SK-N-SH (cell line): ENCODE measurements around the gene SMARCA1.

Experiments used
- CHD2 ChIP-seq: fragments of 150-350 bp; IDR thresholded peaks from 2 replicates; pipeline ENCODE4 v1.6.1; 2018; ENCODE audit warnings: low read length; ENCODE audit not compliant: partially characterized antibody
- EZH2phosphoT487 ChIP-seq: fragments of 200-600 bp; sonication (generic); IDR thresholded peaks from 2 replicates; pipeline ENCODE4 v1.6.1; 2017; ENCODE audit warnings: low read depth, mixed run types, mild to moderate bottlenecking, antibody characterized with exemption, moderate library complexity, borderline replicate concordance
- GABPA ChIP-seq: IDR thresholded peaks from 2 replicates; pipeline ENCODE4 v1.4.0; 2012; ENCODE audit warnings: low read depth, mild to moderate bottlenecking
- MXI1 ChIP-seq: IDR thresholded peaks from 2 replicates; pipeline ENCODE4 v1.6.1; 2012; ENCODE audit warnings: mild to moderate bottlenecking, low read depth, low read length, improper control_type of control experiment
- POLR2AphosphoS5 ChIP-seq: IDR thresholded peaks from 2 replicates; pipeline ENCODE4 v1.6.1; 2012; ENCODE audit warnings: low read depth, low read length
- RXRA ChIP-seq: IDR thresholded peaks from 2 replicates; pipeline ENCODE4 v1.4.0; 2012; ENCODE audit warnings: low read depth, mild to moderate bottlenecking, borderline replicate concordance
- TCF12 ChIP-seq: IDR thresholded peaks from 2 replicates; pipeline ENCODE4 v1.4.0; 2012
- YY1 ChIP-seq: IDR thresholded peaks from 2 replicates; pipeline ENCODE4 v1.4.0; 2012; ENCODE audit warnings: low read depth, mild to moderate bottlenecking
- TF ChIP-seq, protein P1 (sequence below): fragments of 150-350 bp; IDR thresholded peaks from 2 replicates; pipeline ENCODE4 v1.6.1; 2017; ENCODE audit warnings: antibody characterized with exemption, low read length, low read depth, borderline replicate concordance
- TF ChIP-seq, protein P2 (sequence below): fragments of 200-600 bp; sonication (generic); IDR thresholded peaks from 2 replicates; pipeline ENCODE4 v1.6.1; 2017; ENCODE audit warnings: antibody characterized with exemption, mild to moderate bottlenecking, moderate library complexity
- TF ChIP-seq, protein P3 (sequence below): IDR thresholded peaks from 2 replicates; pipeline ENCODE4 v1.6.1; 2012; ENCODE audit warnings: mild to moderate bottlenecking, low read depth, low read length, moderate library complexity

DNA sequence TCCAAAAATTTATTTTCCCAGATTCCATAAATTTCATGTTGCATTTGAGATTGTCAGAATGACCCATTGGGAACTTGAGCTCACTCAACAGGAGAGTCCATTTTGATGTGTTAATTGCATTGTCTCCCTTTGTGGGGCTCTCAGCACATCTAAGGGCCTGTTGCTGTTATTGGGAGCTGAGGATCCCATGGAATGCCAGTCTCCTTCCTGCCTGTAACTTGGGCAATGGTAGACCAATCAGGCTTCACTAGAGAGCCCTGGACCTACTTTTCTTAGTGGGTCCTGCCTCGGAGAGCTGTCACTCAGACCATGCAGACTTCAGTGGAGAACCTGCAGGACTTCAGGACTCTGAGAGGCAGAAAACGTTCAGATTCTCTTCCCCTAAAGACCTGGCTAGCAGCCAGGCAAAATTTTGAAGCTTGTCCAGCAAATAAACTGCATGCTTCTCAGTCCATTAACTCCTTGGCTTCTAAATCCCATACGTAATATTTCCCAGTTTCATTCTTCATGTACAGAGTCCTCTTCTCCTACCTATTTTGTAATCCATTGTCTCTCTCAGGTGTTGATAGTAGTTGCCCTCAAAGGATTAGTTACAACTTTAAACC lies 41.9 kb upstream of the SMARCA1 start:
- TF ChIP-seq YY1 (no peak), MXI1 (no peak), CHD2 (no peak), EZH2phosphoT487 (no peak), TCF12 (no peak), POLR2AphosphoS5 (no peak), RXRA (no peak), GABPA (no peak)
- TF ChIP-seq, protein P1, sequence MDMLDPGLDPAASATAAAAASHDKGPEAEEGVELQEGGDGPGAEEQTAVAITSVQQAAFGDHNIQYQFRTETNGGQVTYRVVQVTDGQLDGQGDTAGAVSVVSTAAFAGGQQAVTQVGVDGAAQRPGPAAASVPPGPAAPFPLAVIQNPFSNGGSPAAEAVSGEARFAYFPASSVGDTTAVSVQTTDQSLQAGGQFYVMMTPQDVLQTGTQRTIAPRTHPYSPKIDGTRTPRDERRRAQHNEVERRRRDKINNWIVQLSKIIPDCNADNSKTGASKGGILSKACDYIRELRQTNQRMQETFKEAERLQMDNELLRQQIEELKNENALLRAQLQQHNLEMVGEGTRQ: no peak
- TF ChIP-seq, protein P2, sequence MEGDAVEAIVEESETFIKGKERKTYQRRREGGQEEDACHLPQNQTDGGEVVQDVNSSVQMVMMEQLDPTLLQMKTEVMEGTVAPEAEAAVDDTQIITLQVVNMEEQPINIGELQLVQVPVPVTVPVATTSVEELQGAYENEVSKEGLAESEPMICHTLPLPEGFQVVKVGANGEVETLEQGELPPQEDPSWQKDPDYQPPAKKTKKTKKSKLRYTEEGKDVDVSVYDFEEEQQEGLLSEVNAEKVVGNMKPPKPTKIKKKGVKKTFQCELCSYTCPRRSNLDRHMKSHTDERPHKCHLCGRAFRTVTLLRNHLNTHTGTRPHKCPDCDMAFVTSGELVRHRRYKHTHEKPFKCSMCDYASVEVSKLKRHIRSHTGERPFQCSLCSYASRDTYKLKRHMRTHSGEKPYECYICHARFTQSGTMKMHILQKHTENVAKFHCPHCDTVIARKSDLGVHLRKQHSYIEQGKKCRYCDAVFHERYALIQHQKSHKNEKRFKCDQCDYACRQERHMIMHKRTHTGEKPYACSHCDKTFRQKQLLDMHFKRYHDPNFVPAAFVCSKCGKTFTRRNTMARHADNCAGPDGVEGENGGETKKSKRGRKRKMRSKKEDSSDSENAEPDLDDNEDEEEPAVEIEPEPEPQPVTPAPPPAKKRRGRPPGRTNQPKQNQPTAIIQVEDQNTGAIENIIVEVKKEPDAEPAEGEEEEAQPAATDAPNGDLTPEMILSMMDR: no peak
- TF ChIP-seq, protein P3, sequence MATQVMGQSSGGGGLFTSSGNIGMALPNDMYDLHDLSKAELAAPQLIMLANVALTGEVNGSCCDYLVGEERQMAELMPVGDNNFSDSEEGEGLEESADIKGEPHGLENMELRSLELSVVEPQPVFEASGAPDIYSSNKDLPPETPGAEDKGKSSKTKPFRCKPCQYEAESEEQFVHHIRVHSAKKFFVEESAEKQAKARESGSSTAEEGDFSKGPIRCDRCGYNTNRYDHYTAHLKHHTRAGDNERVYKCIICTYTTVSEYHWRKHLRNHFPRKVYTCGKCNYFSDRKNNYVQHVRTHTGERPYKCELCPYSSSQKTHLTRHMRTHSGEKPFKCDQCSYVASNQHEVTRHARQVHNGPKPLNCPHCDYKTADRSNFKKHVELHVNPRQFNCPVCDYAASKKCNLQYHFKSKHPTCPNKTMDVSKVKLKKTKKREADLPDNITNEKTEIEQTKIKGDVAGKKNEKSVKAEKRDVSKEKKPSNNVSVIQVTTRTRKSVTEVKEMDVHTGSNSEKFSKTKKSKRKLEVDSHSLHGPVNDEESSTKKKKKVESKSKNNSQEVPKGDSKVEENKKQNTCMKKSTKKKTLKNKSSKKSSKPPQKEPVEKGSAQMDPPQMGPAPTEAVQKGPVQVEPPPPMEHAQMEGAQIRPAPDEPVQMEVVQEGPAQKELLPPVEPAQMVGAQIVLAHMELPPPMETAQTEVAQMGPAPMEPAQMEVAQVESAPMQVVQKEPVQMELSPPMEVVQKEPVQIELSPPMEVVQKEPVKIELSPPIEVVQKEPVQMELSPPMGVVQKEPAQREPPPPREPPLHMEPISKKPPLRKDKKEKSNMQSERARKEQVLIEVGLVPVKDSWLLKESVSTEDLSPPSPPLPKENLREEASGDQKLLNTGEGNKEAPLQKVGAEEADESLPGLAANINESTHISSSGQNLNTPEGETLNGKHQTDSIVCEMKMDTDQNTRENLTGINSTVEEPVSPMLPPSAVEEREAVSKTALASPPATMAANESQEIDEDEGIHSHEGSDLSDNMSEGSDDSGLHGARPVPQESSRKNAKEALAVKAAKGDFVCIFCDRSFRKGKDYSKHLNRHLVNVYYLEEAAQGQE: no peak
